Stomach (tissue), 4 donors: ENCODE measurements around the gene SSBP4.

Source experiments
- POLR2AphosphoS5 ChIP-seq, 3 donors: sonication (generic); formaldehyde crosslinking; IDR thresholded peaks; one replicate each; pipeline ENCODE4 v1.6.1; 2016; ENCODE audit warnings: antibody characterized with exemption in 3 of 3
- TF ChIP-seq, protein P1 (sequence below), 7 experiments: fragments of 450-650 bp in 4 of 7; fragments of 200-600 bp in 3 of 7; sonication (generic) in 3 of 7; IDR thresholded peaks; one replicate each; pipeline ENCODE4 v1.5.1; 2016 to 2019; ENCODE audit warnings: antibody characterized with exemption in 7 of 7, control low read depth in 2 of 7, mild to moderate bottlenecking in 1 of 7

DNA sequence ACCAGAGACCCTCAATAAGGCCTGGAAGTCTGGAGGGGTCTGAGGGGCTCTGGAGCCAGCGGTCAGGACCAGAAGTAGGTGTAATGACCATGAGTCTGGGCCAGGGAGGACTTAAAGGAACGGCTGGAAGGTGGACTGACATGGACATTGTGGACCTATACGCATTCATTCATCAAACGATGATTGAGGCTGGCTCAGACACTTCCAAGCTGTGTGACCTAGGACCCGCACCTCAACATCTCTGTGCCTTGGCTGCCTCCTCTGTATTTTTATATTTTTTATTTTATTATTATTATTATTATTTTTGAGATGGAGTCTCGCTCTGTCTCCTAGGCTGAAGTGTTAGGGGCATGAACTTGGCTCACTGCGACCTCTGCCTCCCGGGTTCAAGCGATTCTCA is 12.4 kb upstream of the SSBP4 start:
- no peak for TF ChIP-seq POLR2AphosphoS5 (IDR thresholded peaks at IDR 0.05)
- TF ChIP-seq, protein P1, sequence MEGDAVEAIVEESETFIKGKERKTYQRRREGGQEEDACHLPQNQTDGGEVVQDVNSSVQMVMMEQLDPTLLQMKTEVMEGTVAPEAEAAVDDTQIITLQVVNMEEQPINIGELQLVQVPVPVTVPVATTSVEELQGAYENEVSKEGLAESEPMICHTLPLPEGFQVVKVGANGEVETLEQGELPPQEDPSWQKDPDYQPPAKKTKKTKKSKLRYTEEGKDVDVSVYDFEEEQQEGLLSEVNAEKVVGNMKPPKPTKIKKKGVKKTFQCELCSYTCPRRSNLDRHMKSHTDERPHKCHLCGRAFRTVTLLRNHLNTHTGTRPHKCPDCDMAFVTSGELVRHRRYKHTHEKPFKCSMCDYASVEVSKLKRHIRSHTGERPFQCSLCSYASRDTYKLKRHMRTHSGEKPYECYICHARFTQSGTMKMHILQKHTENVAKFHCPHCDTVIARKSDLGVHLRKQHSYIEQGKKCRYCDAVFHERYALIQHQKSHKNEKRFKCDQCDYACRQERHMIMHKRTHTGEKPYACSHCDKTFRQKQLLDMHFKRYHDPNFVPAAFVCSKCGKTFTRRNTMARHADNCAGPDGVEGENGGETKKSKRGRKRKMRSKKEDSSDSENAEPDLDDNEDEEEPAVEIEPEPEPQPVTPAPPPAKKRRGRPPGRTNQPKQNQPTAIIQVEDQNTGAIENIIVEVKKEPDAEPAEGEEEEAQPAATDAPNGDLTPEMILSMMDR (IDR thresholded peaks at IDR 0.05): no peak
